PC-3 (cell line): ENCODE results near the gene SPATA1. TPM values are rescaled to one million over a fixed set of nuclear protein-coding genes. Genes with fewer than 3 reads are reported as not detected.

Experiments used
- ATAC-seq: fragments of 200-7000 bp; cut with Tn5 transposase; 2 replicates; pipeline ENCODE4 v1.9.1; 2020; ENCODE audit warnings: mild to moderate bottlenecking, moderate library complexity
- BruUV-seq: library from RNA; stranded (reverse); fragments of 400-500 nt; replicated peaks from 2 replicates; lab custom pipeline; 2021; lab: Mats Ljungman, UMichigan
- CTCF ChIA-PET: fragments of 300-600 bp; sonication (Branson Sonifier 250); formaldehyde crosslinking; loops from one replicate; lab custom pipeline; 2022; ENCODE audit warnings: antibody characterized with exemption; lab: Charles Lee
- POLR2A ChIA-PET: fragments of 300-600 bp; sonication (Branson Sonifier 250); formaldehyde crosslinking; loops from one replicate; lab custom pipeline; 2022; ENCODE audit warnings: antibody characterized with exemption; ENCODE audit not compliant: unreplicated experiment; lab: Charles Lee
- DNase-seq: peaks from one replicate; pipeline ENCODE4 v3.0.0-alpha.2; 2015
- H2AFZ ChIP-seq: fragments of 300-600 bp; sonication (generic); 2 replicates; pipeline ENCODE4 v1.6.0; 2016; ENCODE audit warnings: antibody characterized with exemption, low read length
- H3F3A ChIP-seq: fragments of 300-600 bp; sonication (generic); one replicate; pipeline ENCODE4 v1.6.0; 2017; ENCODE audit warnings: antibody characterized with exemption, low read length, control low read depth, mild to moderate bottlenecking; ENCODE audit not compliant: unreplicated experiment
- H3K27ac ChIP-seq: fragments of 300-600 bp; sonication (generic); 2 replicates; pipeline ENCODE4 v1.5.1; 2016; ENCODE audit warnings: mild to moderate bottlenecking, low read length
- H3K27me3 ChIP-seq: fragments of 300-600 bp; sonication (generic); 2 replicates; pipeline ENCODE4 v1.6.1; 2016; ENCODE audit warnings: low read length, mixed read lengths
- H3K36me3 ChIP-seq: fragments of 300-600 bp; sonication (generic); 2 replicates; pipeline ENCODE4 v1.6.1; 2016; ENCODE audit warnings: low read depth, mixed run types, low read length, mixed read lengths
- H3K4me1 ChIP-seq: fragments of 300-600 bp; sonication (generic); 2 replicates; pipeline ENCODE4 v1.5.1; 2016; ENCODE audit warnings: low read length; ENCODE audit not compliant: insufficient read depth
- H3K4me2 ChIP-seq: fragments of 300-600 bp; sonication (generic); 2 replicates; pipeline ENCODE4 v1.6.0; 2016; ENCODE audit warnings: low read length
- H3K4me3 ChIP-seq: fragments of 300-600 bp; sonication (generic); 2 replicates; pipeline ENCODE4 v1.5.1; 2016; ENCODE audit warnings: mild to moderate bottlenecking, low read length, mixed read lengths
- H3K79me2 ChIP-seq: fragments of 300-600 bp; sonication (generic); 2 replicates; pipeline ENCODE4 v1.6.1; 2017; ENCODE audit warnings: low read length, mixed read lengths
- H3K9ac ChIP-seq: fragments of 300-600 bp; sonication (generic); 2 replicates; pipeline ENCODE4 v1.6.0; 2016; ENCODE audit warnings: mild to moderate bottlenecking, low read length
- H3K9me2 ChIP-seq: fragments of 300-600 bp; sonication (generic); replicated peaks from 2 replicates; pipeline ENCODE4 v1.6.1; 2016; ENCODE audit warnings: mixed run types, low read length, mixed read lengths
- H3K9me3 ChIP-seq: fragments of 300-600 bp; sonication (generic); 2 replicates; pipeline ENCODE4 v1.6.1; 2016; ENCODE audit warnings: low read length, mixed read lengths
- H4K20me1 ChIP-seq: fragments of 300-600 bp; sonication (generic); 2 replicates; pipeline ENCODE4 v1.6.1; 2016; ENCODE audit warnings: low read length, mixed read lengths
- CTCF ChIP-seq: fragments of 300-600 bp; sonication (generic); conservative IDR thresholded peaks from 2 replicates; pipeline ENCODE4 v1.5.1; 2017; ENCODE audit warnings: antibody characterized with exemption, low read depth, mild to moderate bottlenecking, low read length
- EZH2 ChIP-seq: fragments of 300-600 bp; sonication (generic); IDR thresholded peaks from one replicate; pipeline ENCODE4 v1.6.1; 2017; ENCODE audit warnings: antibody characterized with exemption, mild to moderate bottlenecking, low read length; ENCODE audit not compliant: unreplicated experiment
- EZH2phosphoT487 ChIP-seq: fragments of 300-600 bp; sonication (generic); IDR thresholded peaks from 2 replicates; pipeline ENCODE4 v1.6.1; 2018; ENCODE audit warnings: mild to moderate bottlenecking, antibody characterized with exemption, low read length, borderline replicate concordance
- intact Hi-C: fragments of 100-400 bp; cut with micrococcal nuclease; formaldehyde crosslinking; loops from 2 replicates; pipeline ENCODE4 v1.9.0; 2023
- total RNA-seq: library from RNA; depleted of rRNA; stranded (reverse); fragments of >200 nt; gene quantifications from 2 replicates; pipeline ENCODE4 v1.2.3, GENCODE V29; 2014

SPATA1 gene
- total RNA-seq, 1 experiment from 2014 or later = 2.9 TPM

- H3K27me3 ChIP-seq = no peaks in the 10 kb centered on the region
- ATAC-seq = no peak
These were observed 2.8 kb downstream of the SPATA1 start for GRCh38 chr1:84509029-84509428.

GRCh38 chr1:84510165-84510564, 4.0 kb downstream of the SPATA1 start:
- ChIA-PET POLR2A (no interaction called here), CTCF (no interaction called here)
- Histone ChIP-seq H2AFZ (no peak overlapping the region), H3K79me2 (peaks cover 15% of the 10 kb centered on the region), H3K27ac (no peak overlapping the region), H3F3A (no peaks in the 10 kb centered on the region), H3K36me3 (0 out of 2 replicates have a peak, but pooled peaks cover 3% of the 10 kb centered on the region), H4K20me1 (peaks cover 2% of the 10 kb centered on the region; the same call in 1 of the 2 replicates), H3K4me3 (no peak overlapping the region), H3K9me3 (0 out of 2 replicates have a peak, but pooled peaks cover 4% of the 10 kb centered on the region), H3K4me2 (no peak overlapping the region), H3K9me2 (no peaks in the 10 kb centered on the region), H3K4me1 (peaks cover 7% of the 10 kb centered on the region), H3K9ac (no peak overlapping the region), H3K27me3 (no peaks in the 10 kb centered on the region)
- no peak for ATAC-seq
- TF ChIP-seq EZH2 = no peak
- TF ChIP-seq EZH2phosphoT487 = no peak
- TF ChIP-seq CTCF = no peak
- DNase-seq = no peak
- intact Hi-C loops = no loop called here
- no TSS peak for BruUV-seq

More at GRCh38 chr1:84509029-84509428, 2.8 kb downstream of the SPATA1 start:
- no peak overlapping the region for H3K27ac ChIP-seq
- no peaks in the 10 kb centered on the region for H3F3A ChIP-seq
- H4K20me1 ChIP-seq = peaks cover 13% of the 10 kb centered on the region
- CTCF ChIA-PET = no interaction called here
- intact Hi-C loops = loop anchor here (5.0 to 10.0 kb wide), 3 partner anchors 67 to 426 kb away; no protein-coding TSS in a partner anchor
- DNase-seq = no peak
- 0 out of 2 replicates have a peak, but pooled peaks cover 4% of the 10 kb centered on the region for H3K9me3 ChIP-seq
- no TSS peak for BruUV-seq
- H3K79me2 ChIP-seq = peaks cover 27% of the 10 kb centered on the region
- peaks cover 11% of the 10 kb centered on the region for H3K4me1 ChIP-seq
- H3K36me3 ChIP-seq = 0 out of 2 replicates have a peak, but pooled peaks cover 3% of the 10 kb centered on the region
- TF ChIP-seq CTCF = no peak
- no peak overlapping the region for H3K4me3 ChIP-seq
- POLR2A ChIA-PET = no interaction called here
- no peaks in the 10 kb centered on the region for H3K9me2 ChIP-seq
- no peak overlapping the region for H2AFZ ChIP-seq
- H3K4me2 ChIP-seq = no peak overlapping the region
- no peak overlapping the region for H3K9ac ChIP-seq

- no peak overlapping the region for H3K27ac ChIP-seq
- ChIA-PET POLR2A (no interaction called here), CTCF (no interaction called here)
- H3K9ac ChIP-seq = no peak overlapping the region
- H3K4me3 ChIP-seq = no peak overlapping the region
- DNase-seq (no peak), ATAC-seq (no peak)
- no peaks in the 10 kb centered on the region for H3K9me2 ChIP-seq
- no peaks in the 10 kb centered on the region for H3F3A ChIP-seq
- no TSS peak for BruUV-seq
- 0 out of 2 replicates have a peak, but pooled peaks cover 3% of the 10 kb centered on the region for H3K36me3 ChIP-seq
- H3K4me2 ChIP-seq = no peak overlapping the region
- H3K9me3 ChIP-seq = 0 out of 2 replicates have a peak, but pooled peaks cover 4% of the 10 kb centered on the region
- H3K79me2 ChIP-seq = peaks cover 10% of the 10 kb centered on the region
- H4K20me1 ChIP-seq = no peaks in the 10 kb centered on the region
- H2AFZ ChIP-seq = no peak overlapping the region
- H3K4me1 ChIP-seq = peaks cover 7% of the 10 kb centered on the region
- H3K27me3 ChIP-seq = no peaks in the 10 kb centered on the region
- intact Hi-C loops = no loop called here
- TF ChIP-seq EZH2phosphoT487 (no peak), CTCF (no peak), EZH2 (no peak)
These were observed 4.5 kb downstream of the SPATA1 start for GRCh38 chr1:84510668-84511067.
